CD4-positive, alpha-beta T cell treated with Interleukin-4 for 1 hour (primary cell): ENCODE data around the gene TACC3.

Source experiments
- DNase-seq, 2 donors: peaks; one replicate each; pipeline ENCODE4 v3.0.0-alpha.2; 2020 to 2022

Gene TACC3

DNA sequence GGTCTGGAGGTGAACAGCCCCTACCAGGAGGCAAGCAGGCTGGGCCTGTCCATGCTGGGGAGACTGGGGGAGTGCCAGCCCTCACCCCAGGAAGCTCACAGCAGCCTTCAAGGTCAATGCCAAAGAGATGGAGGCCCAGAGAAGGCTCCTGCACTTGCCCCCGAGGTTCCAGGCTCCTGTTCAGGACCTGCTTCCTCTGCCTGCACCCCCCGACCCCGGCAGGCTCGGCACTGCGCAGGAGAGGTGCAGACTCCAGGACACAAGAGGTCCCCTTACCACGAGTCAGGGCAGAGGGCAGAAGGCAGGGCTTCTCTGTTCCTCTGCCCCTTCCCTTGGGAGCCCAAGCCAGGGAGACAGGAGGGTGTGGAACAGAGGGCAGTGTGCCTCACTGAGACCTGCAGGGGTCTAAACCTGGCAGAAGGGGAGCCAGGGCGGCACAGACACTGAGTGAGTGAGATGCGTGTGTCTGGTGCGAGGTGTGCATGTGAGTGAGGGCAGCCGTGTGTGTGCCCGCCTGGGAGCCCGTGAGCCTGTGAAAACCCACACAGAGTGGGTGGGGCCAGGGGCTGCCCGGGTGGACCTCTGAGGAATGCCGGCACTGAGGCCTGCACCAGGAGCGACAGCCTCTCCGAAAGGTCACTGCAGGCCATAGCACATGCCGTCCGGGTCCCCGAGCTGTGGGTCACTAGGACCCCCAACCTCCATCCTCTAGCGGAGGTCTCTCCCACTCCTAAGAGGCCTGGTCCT lies 41.1 kb downstream of the TACC3 start:
- DNase-seq, result no peak

DNA sequence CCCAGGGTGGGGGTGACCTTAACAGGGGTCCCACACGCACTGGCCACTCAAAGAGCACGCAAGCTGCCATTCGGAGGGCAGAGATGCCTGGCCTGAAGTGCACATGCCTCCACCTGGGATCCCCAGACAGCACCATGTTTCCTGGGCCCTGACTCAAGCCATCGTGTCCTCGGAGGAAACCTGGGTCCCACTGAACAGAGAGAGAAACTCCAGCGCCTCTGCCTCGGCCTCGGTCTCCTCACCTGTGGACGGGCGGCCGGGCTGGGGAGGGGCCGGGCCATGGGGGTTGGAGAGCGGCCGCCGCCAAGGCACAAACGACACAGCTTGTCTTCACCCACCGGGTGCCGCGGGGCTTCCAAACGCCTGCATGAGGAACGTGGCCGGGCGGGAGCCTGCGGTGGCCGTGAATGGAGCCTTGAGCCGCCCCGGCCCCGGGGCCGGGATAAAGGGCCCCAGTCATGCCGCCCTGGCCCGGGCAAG lies 41.8 kb downstream of the TACC3 start:
- DNase-seq, result no peak

DNA sequence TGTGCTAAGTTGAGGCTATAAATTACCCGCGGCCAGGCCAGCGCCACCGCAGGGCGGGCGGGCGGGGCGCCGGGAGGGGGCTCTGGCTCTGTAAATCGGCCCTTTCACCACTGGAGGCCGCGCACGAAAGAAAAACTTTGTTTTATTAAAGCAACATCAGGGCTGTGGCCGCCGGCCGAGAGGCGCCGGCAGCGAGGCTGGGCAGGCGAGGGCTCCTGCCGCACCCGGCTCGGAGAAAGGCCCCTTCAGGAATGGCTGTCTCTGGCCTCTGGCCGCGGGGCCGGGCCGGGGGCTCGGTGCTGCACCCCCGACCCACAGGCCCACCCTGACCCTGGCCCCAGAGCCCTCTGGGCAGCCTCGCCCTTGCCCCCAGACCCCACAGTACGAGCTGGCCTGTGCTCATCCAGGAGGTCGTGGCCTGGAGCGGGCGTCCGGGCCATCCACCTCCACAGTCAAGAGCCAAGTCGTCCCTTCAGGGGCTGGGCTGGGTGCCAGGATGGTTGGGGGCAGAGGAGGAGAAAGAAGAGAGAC lies 42.3 kb downstream of the TACC3 start:
- DNase-seq, result no peak

DNA sequence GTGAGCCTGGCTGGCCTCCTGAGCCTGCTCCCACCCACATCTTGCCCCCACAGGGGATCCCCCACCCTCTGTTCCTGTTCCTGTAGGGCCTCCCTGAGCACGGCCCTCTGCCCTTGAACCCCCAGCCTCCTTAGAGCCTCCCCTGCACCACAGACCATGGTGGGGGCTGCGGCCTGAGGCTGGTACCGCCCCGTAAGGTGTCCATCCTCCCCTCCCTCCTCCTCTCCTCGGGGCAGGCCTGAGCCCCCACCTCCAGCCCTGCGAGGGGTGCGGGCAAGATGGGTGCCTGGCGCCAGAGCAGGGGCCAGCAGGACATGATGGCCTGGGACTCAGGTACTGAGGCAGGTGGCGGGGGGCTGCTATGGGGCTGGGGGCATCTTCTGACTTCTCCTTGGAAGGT lies 43.3 kb downstream of the TACC3 start:
- no peak for DNase-seq

DNA sequence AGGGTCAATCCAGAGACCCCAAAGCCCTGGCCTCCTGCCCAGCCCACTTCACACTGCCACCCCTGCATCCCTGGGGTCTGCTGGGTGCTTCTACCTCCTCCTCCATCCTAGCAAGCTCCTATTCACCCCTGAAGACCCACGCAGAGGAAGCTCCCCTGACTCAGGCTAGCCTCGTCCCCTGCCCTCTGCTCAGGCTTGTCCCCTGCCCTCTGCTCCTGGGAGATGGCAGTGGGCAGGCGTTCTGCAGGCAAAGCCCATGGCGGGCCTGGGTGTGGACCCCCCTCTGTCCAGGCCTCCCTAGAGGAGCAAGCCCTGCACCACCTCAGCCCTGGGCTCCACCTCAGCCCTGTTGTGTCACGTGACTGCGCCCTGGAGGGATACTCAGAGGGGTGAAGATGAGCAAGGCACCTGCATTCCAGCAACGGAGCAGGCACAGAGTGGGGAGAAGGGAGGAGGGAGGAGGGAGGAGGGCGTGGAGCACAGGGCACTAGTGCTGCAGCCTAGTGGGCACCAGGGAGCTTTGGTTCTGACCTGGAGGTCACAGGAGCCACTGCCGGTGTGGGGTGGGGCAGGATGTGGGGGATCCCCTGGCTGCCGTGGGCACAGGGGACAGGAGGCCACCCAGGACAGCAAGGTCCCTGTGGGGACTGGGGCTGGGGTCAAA lies 44.2 kb downstream of the TACC3 start:
- DNase-seq, result no peak

DNA sequence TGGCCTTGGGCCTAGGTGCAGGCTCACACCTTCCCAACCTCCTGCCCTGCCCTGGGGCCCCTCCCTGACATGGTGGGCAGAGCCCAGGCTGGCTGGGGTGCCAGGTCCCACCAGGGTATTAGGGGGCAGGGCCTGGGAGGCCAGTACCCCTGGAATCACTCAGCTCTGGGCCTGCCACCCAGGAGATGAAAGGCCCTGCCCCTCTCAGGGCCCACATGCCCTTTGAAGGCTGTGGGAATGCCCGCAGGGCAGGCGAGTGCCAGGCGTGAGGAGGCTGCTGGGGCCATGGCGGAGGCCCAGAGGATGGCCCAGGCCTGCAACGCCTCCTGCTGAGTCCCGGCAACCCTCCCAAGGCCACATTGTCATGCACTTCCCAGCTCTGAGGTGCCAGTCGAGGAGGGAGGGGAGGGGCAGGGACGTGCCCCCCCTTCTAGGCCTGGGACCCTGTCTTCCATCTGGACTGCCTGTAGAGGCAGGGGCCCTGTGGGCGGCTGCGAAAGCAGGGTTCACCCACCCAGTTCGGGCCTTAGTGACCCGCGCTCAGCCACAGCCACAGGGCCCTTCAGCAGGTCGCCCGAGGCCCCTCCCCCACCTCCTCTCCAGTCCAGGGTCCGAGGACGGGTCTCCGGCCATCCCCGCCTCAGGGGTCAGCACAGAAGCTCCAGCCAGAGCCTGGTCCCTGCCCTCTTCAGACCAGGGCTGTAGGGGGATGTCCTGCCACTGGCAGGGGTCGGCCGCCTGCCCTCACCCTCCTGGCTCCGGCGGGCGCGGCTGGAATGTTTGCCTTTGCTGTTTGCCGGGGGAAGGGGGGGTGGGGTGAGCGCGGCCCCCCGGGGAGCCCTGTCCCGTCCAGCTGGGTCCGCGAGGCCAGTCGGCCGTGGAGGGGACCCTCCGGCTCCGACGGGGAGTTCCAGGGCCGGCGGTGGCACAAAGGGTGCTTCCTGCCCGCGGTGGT lies 45.1 kb downstream of the TACC3 start:
- DNase-seq, result no peak

DNA sequence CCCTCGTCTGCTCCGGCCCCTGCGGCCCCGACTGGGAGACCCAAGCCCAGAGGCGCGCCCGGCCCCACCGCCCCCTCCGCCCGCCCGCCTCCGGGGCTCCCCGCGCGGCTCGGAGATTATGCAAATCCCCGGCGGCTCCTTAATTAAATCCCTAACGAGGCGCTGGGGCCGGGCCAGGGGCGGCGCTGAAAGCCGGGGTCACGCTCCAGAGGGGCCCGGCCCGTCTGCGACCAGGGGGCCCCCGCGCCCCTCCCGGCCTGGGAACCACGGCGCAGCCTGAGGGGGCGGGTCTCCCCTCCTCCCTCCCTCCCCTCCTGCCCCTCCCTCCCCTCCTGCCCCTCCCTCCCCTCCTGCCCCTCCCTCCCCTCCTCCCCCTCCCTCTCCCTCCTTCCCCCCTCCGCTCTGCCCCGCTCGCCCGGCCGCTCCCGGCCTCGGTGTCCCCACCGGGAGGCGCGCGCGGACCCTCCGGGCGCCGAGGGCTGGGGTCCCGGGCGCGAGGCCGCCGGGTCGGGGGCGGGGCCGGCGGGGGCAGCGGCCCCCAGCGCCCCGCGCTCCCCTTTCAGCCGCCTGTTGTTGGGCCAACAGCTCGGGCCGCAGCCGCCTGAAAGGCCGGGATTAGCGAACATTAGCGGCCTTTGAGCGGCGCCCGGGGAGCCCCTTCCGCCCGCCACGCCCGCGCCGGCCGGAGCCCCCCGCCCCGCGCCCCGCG lies 45.9 kb downstream of the TACC3 start:
- DNase-seq, result peak in 1 of 2 donors; percentile 10

DNA sequence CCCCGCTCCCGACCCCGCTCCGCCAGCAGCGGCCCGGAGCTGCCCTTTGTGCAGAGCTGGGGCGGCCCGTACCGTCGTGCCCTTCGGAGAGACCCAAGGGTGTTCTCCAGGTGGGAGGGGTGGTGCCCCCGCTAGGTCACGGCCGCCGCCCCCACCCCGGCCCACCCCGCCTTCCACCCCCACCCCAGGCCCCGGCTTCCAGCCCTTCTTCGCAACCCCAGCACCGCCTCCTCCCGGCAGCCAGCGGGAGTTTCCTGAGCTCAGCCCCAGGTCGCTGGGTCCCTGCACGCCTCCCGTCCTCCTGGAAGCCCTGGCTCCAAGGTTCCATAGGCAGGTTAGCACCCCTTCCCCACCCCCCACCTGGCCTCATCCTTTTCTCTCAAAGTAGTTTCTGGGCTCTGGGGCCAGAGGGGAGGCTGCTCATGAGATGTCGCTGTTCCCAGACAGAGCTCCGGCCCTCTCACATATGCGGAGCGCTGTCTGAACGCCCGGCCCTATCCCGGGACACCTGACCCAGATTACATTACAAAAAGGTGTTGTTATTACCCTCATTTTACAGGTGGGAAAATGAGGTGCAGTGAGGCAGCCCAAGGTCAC lies 46.5 kb downstream of the TACC3 start:
- peak; percentile 11 to 20 for DNase-seq

DNA sequence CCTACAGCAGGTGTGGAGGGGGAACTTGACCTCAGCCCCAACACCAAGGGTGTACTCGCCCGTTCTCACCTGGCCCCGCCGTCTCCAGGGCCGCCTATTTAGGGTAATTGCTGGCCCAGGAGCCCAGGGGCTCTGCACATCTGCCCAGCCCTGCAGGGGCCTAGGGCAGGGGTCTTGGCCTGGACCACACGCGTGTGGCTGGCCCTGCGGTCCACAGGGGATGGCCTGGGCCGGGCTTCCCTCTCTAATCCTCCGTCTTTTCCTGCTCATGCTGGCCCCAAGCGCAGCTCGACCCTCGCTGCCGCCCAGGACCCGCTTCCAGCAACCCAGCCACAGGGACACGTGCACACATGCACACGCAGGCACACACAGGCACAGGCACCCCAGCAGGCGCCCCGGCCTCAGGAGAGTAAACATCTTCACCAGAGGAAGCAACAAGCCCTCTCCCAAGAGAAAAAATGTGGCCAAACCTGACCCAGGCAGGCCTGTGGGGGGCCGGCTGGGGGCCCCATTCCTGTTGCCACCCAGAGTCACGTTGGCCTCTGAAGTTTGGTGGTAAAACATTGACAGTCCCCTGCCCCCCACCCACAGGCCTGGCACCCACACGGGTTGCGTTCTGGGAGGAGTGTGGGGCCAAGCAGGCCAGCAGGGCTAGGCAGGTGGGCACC lies 47.2 kb downstream of the TACC3 start:
- no peak for DNase-seq

DNA sequence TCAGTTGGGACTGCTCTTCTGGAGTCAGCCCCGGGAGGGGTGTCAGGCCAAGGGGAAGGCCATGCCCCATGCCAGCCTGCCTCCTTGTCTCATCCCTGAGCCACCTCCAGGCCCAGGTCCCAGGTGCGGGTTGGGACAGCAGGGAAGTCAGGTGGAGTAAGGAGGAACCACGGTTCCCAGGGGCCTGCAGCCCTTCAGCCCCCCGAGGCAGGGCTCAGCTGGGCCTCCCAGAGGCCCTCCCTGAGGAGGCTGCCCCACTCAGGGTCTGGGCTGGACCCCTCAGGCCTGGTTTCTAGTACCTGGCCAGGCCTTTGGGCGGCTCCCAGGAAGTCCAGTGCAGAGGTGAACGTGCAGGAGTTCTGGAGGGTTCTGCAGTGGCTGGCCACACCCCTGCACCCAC lies 48.4 kb downstream of the TACC3 start:
- DNase-seq, result no peak

DNA sequence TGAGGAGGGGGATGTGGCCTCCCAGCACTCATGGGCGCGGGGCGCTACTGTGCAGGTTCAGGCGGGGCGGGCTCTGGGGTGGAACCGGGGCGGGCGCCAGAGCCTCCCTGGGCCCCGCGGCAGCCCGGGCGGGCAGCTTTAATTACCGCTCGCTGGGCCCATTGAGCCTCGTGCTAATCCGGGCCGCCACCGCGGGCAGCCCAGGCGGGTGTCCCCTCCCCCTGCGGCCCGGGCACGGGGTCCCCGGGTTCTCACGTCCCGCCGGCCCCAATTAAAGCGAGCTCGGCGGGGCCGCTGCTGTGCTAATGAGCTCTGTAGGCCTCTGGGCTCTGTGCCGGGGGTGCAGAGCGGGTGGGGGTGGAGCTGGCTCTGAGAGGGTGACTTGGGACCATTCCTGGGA lies 48.9 kb downstream of the TACC3 start:
- DNase-seq, result no peak

DNA sequence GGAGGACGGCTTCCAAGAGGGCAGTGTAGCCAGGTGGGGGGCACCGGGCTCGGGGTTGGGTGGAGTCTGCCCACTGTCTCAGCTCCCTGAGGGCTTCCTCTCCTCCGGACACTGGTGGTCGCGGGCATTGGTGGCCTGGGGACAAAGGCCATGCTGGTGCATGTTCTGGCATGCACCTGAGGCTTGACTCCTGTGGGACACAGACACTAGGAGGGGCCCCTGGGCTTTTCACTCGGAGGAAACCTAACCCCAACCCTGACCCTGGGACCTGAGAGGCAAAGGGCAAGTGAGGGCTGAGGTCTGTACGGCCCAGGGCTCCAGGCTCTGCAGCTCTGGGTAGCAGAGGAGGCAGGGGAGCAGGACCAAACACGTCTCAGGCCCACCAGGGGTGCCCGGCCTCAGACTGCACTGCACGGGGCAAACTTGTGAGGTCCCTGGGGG lies 49.5 kb downstream of the TACC3 start:
- DNase-seq, result no peak

DNA sequence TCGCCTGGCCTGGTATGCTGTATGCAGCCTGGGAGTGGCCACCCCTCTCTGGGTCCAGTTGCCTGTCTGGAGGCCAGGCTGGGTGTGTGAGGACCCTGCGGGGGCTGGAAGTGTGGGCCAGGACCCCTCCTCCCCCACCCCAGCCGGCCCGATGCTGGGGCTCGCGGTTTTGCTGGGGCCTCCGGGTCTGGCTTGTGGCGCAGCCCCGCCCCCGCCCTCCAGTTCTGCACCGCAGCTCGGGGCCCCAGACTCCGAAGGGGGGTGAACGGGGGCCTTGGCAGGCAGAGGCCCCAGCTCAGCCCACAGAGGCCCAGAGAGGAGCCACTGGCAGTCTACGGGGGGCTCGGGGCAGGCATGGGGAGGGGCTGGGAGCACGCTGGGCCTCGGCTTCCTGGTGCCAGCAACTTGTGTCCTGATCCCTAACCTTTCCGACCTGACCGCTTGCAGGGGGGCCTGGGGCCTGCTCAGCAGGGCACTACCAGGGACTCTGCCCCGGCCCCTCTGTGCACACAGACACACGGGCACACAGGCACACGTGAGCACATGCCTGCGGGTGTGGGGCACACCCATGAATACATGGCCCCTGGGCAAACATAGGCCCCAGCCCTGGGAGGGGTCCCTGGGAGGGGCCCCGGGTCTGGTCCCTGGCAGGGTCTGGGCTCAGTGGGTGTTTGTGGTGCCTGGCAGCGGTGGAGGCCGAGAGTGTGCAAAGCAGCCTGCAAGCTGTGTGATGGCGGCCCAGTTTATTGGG lies 50.4 kb downstream of the TACC3 start:
- DNase-seq, result no peak

DNA sequence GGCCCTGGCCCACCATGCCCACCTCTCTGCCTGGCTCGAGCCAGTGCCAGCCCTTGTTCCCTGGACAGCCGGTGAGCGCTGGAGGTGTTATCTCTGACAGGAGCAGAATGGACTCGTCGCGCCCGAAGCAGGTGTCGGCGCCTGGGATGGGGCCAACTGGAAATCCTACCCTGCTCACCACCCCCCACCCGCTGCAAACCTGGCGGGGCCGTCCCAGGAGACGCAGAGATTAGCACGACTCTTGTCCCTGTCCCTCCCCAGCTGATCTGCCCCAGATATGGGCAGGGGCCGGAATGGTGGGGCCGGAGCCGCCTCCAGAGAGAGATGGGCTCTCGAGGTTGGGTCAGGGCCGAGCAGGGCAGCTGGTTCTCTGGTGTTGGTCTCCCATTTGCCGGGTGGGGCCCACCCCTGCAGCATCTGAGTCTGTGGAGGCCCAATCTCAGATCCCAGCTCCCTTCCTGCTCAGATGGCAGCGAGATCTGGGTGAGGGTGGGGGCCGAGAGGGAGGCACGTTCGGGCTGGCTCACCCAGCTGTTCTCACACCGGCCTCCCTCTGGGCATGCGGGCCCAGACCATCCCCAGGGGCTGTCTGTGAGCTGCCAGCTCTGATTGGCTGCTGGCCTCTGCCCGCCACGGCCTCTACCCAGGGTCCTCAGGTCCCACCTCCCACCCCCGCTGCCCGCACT lies 51.7 kb downstream of the TACC3 start:
- DNase-seq, result no peak

DNA sequence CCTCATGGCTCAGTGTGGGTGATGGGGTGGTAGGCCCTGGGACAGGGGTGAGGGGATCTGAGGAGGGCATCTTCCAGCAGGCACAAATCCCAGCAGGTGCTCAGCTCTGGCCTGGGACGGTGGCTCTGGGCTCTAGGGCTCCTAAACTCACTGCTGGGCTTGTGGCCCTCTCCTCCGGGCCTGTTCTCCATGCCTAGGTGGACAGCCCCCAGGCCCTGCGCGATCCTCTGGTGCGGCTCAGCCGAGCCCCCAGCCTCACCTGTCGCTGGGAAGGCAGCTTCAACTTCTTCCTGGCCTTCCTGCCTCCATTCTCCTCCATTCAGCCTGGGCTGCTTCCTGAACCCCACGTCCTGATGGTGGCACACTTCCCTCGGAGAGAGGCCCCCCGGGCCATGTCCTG lies 52.4 kb downstream of the TACC3 start:
- DNase-seq, result no peak

DNA sequence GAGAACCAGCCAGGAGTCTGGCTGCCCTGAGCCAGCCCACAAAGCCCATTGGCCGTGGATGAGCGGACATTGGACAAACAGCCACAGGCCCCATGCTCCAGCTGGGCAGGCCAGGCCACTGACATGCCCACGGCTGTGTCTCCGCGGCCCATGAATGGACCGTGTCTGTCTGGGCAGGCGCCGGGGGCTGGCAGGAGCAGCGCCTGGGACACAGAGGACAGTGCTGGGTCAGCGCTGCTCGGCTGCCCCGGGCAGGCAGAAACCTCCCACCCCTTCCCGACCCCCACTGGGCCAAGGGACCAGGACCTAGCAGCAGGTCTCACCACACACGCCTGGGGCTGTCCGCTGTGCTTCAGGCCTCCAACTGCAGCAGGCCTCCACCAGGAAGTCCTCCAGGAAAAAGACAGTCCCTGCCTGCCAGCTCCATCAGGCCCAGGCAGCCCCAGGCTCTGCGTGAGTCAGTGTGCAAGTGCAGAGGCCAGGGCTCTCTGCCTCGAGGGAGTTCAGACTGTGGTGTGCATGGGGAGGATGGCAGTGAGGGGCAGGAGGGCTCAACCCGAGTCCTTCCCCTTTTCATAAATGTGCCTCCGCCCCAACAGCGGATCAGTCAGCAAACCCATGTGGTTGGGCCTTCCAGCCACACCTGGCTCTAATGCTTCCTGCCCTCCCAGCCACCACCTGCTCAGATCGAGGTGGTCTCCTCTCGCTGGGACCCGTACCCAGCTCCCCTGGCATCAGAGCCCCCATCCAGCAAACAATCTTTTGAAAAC lies 54.6 kb downstream of the TACC3 start:
- no peak for DNase-seq

DNA sequence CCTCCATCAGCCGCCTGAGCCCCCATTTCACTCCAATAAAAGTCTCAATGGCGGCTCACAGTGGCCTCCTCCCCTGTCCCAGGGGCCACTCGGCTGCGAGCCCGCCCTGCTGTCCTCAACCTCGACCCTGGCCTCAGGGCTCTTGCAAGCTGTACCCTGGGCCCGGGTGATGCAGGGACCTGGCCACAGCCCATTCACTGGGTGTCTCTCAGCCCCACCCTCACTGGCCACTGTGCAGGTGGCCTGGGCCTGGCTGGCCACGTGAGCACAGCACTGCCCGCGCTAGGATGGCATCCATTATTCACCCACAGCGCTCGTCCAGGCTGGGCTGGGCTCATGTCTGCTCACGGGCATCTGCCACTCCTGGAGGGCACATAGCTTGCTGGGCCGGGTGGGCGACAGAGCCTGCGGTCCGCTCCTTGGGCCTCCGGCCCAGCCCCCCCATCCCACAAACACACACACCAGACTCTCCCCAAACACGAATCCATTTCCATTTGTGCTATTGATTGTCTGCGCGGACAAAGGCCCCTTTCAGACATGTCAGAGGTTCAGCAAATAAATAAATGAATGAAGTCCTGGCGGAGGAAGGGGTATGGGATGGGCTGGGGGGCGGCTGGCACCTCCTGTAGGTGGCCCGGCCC lies 55.3 kb downstream of the TACC3 start:
- DNase-seq, result no peak

DNA sequence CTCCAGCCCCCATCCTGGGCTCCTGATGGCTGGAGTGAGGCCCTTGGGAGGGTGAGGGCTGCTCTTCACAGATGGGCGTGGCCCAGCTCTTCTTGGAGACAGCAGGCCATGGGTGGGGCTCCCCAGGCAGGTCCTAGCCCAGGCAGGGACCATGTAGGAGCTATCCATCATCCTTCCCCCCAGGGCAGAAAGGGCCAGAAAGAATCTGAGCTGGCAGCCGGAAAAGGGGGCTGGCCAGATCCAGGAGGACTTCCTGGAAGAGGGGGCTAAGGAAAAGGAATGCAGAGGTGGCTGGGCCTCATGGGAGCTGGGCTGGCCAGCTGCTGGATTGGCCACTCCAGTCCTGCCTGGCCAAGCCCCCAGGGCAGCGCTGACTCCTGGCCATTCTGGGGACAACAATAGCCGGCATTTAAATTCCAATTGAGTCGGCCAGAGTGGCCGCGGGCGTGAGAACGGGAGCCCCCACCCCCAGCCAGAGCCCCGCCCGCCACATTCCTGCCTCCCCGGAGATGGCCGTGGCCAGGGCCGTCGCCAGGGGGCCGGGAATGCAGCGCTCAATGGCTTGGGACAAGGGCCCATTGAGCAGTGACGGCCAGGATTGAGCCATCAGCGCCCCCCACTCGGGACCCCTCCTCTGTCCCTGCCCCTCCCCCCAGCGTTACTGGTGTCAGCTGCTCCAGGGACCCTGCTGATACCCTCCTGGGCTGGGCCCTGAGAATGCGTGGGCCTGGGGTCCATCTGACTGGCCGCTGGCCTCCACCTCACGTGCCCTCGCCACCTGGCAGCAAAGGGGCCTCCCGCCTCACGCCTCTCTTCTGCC lies 56.7 kb downstream of the TACC3 start:
- DNase-seq, result no peak
